NB4 (cell line): ENCODE data around the gene SEL1L2.

Experiments used
- POLR2A ChIP-seq: IDR thresholded peaks from 2 replicates; pipeline ENCODE4 v1.6.1; 2011; ENCODE audit warnings: mild to moderate bottlenecking; ENCODE audit not compliant: insufficient read length; ENCODE audit errors: extremely low read depth
- TF ChIP-seq, protein P1 (sequence below): IDR thresholded peaks from one replicate; pipeline ENCODE4 v1.5.1; 2012; ENCODE audit warnings: low read depth, low read length

DNA sequence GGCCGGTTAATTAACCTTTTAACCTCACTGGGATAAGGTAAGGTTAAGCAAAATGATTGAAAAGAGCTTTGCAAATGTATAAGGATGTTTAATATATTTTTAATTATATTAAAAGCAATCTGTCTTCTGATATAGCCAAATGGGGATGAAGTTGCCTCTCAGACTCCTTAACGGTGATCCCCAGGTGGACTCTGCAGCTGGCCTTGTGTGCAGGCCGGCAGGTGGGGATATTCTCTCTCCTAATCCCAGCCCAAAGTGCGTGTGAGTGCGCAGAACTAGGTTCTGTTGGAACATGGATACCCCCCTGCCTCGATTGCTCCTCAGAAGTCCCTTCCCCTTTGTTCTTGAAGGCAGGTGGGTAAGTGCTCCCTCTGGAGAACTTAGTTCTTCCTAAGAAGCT is 105.6 kb downstream of the SEL1L2 start:
- TF ChIP-seq, protein P1, sequence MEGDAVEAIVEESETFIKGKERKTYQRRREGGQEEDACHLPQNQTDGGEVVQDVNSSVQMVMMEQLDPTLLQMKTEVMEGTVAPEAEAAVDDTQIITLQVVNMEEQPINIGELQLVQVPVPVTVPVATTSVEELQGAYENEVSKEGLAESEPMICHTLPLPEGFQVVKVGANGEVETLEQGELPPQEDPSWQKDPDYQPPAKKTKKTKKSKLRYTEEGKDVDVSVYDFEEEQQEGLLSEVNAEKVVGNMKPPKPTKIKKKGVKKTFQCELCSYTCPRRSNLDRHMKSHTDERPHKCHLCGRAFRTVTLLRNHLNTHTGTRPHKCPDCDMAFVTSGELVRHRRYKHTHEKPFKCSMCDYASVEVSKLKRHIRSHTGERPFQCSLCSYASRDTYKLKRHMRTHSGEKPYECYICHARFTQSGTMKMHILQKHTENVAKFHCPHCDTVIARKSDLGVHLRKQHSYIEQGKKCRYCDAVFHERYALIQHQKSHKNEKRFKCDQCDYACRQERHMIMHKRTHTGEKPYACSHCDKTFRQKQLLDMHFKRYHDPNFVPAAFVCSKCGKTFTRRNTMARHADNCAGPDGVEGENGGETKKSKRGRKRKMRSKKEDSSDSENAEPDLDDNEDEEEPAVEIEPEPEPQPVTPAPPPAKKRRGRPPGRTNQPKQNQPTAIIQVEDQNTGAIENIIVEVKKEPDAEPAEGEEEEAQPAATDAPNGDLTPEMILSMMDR = no peak
- no peak for TF ChIP-seq POLR2A
